Adrenal gland (tissue), 5 donors: ENCODE results near the gene EXOC3L1.

Experiments
- POLR2A ChIP-seq, 2 donors: fragments of 450-650 bp; IDR thresholded peaks; one replicate each; pipeline ENCODE4 v1.6.1; 2017; ENCODE audit warnings: antibody characterized with exemption in 2 of 2, mild to moderate bottlenecking in 2 of 2, moderate library complexity in 1 of 2
- TF ChIP-seq, protein P1 (sequence below), 6 experiments: fragments of 450-650 bp in 4 of 6; fragments of 200-600 bp in 2 of 6; sonication (generic) in 1 of 6; IDR thresholded peaks; 1 replicate in 5 of 6; 2 replicates in 1 of 6; pipeline versions ENCODE4 v1.5.1 to v1.8.0; 2016 to 2021; ENCODE audit warnings: antibody characterized with exemption in 6 of 6, mild to moderate bottlenecking in 2 of 6, moderate library complexity in 1 of 6
- donor health status: DM: no; HTN: no; CAD: no.

GRCh38 chr16:67148221-67148620 is 41.7 kb downstream of the EXOC3L1 start:
- TF ChIP-seq POLR2A (IDR thresholded peaks at IDR 0.05): no peak
- TF ChIP-seq, protein P1, sequence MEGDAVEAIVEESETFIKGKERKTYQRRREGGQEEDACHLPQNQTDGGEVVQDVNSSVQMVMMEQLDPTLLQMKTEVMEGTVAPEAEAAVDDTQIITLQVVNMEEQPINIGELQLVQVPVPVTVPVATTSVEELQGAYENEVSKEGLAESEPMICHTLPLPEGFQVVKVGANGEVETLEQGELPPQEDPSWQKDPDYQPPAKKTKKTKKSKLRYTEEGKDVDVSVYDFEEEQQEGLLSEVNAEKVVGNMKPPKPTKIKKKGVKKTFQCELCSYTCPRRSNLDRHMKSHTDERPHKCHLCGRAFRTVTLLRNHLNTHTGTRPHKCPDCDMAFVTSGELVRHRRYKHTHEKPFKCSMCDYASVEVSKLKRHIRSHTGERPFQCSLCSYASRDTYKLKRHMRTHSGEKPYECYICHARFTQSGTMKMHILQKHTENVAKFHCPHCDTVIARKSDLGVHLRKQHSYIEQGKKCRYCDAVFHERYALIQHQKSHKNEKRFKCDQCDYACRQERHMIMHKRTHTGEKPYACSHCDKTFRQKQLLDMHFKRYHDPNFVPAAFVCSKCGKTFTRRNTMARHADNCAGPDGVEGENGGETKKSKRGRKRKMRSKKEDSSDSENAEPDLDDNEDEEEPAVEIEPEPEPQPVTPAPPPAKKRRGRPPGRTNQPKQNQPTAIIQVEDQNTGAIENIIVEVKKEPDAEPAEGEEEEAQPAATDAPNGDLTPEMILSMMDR (IDR thresholded peaks at IDR 0.05): no peak
